Measurements from ENCODE around the gene ROPN1B.

ROPN1B gene

DNA sequence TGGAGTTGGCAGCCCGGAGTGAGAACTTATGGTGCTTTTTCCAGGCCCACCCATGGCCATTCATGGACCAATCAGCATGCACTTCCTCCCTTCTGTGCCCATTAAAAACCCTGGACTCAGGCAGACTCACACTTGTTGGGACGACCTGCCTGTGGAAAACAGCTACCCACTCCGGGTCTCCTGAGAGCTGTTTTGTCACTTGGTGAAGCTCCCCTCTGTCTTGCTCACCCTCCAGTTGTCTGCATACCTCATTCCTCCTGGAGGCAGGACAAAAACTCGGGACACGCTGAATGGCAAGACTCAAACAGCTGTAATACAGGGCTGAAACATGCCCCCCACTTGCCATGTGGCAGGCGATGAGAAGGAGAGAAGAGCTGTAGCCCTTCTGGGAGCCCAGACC is 35.2 kb downstream of the ROPN1B start:
- H3K4me2 ChIP-seq (ENCODE audit: low read length), result no peak overlapping the region
- H3K79me2 ChIP-seq (ENCODE audit: low read length), result no peaks in the 10 kb centered on the region
- H3K36me3 ChIP-seq (replicated peaks; ENCODE audit: low read depth, low read length), result no peaks in the 10 kb centered on the region
- H3K4me1 ChIP-seq (ENCODE audit: low read length), result no peaks in the 10 kb centered on the region
- no peaks in the 10 kb centered on the region for H3K9me3 ChIP-seq (ENCODE audit: insufficient read depth, low read length)
- H4K20me1 ChIP-seq (ENCODE audit: insufficient read depth, low read length), result no peaks in the 10 kb centered on the region
- TF ChIP-seq EZH2phosphoT487 (IDR thresholded peaks at IDR 0.05; ENCODE audit: low read depth), result no peak
- TF ChIP-seq, protein P1, sequence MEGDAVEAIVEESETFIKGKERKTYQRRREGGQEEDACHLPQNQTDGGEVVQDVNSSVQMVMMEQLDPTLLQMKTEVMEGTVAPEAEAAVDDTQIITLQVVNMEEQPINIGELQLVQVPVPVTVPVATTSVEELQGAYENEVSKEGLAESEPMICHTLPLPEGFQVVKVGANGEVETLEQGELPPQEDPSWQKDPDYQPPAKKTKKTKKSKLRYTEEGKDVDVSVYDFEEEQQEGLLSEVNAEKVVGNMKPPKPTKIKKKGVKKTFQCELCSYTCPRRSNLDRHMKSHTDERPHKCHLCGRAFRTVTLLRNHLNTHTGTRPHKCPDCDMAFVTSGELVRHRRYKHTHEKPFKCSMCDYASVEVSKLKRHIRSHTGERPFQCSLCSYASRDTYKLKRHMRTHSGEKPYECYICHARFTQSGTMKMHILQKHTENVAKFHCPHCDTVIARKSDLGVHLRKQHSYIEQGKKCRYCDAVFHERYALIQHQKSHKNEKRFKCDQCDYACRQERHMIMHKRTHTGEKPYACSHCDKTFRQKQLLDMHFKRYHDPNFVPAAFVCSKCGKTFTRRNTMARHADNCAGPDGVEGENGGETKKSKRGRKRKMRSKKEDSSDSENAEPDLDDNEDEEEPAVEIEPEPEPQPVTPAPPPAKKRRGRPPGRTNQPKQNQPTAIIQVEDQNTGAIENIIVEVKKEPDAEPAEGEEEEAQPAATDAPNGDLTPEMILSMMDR (IDR thresholded peaks at IDR 0.05; ENCODE audit: low read depth, low read length), result no peak
- H3K27ac ChIP-seq (ENCODE audit: low read length), result no peak overlapping the region
- no peaks in the 10 kb centered on the region for H3K27me3 ChIP-seq (ENCODE audit: low read depth, low read length)
- H3K9ac ChIP-seq (ENCODE audit: low read length), result no peak overlapping the region
- H2AFZ ChIP-seq (ENCODE audit: low read depth, low read length), result no peak overlapping the region
- no peak overlapping the region for H3K4me3 ChIP-seq (ENCODE audit: low read length)

DNA sequence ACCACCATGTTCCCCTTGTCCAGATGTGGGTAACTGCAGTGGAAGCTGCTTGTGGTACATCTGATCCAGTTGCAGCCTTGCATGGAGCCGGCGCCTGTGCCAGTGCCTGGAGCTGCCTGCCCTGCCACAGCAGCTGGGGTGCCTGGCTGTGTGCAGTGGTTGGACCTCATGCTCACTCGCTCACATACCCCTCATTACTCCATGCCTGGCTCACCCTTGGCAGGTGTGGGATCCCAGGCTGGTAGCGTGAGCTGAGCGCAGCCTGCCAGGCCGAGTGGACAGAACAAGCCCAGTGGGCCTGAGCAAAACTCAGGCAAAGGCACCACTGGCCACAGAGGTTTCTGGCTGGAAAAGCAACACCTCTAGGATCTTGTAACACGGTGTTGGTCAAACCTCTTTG is 35.7 kb downstream of the ROPN1B start:
- Histone ChIP-seq H3K4me3 (ENCODE audit: low read length) (no peak overlapping the region), H3K27ac (ENCODE audit: low read length) (no peak overlapping the region), H3K79me2 (ENCODE audit: low read length) (no peaks in the 10 kb centered on the region), H4K20me1 (ENCODE audit: insufficient read depth, low read length) (no peaks in the 10 kb centered on the region), H2AFZ (ENCODE audit: low read depth, low read length) (no peak overlapping the region), H3K9me3 (ENCODE audit: insufficient read depth, low read length) (no peaks in the 10 kb centered on the region), H3K36me3 (replicated peaks; ENCODE audit: low read depth, low read length) (no peaks in the 10 kb centered on the region), H3K27me3 (ENCODE audit: low read depth, low read length) (no peaks in the 10 kb centered on the region), H3K9ac (ENCODE audit: low read length) (no peak overlapping the region), H3K4me2 (ENCODE audit: low read length) (no peak overlapping the region), H3K4me1 (ENCODE audit: low read length) (no peaks in the 10 kb centered on the region)
- TF ChIP-seq EZH2phosphoT487 (IDR thresholded peaks at IDR 0.05; ENCODE audit: low read depth), result no peak
- TF ChIP-seq, protein P1 (IDR thresholded peaks at IDR 0.05; ENCODE audit: low read depth, low read length), result no peak

DNA sequence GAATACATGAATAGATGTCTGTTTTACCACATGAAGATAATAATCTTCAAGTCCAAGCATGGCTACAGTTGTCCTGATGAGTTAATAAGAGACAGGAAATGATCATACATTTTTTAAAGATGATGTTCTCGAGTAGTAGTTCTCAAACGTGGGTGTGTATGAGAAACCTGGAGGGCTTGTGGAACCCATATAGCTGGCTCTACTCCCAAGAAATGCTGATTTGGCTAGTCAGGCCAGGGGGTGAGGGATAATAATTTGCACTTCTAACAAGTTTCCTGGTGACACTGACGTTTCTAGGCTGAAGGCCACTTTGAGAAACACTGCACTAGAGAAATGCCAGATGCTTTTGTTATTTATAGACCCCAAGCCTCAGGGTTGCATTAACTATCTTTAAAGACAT is 37.0 kb downstream of the ROPN1B start:
- Histone ChIP-seq H2AFZ (ENCODE audit: low read depth, low read length) (no peak overlapping the region), H3K9me3 (ENCODE audit: insufficient read depth, low read length) (no peaks in the 10 kb centered on the region), H3K36me3 (replicated peaks; ENCODE audit: low read depth, low read length) (no peaks in the 10 kb centered on the region), H4K20me1 (ENCODE audit: insufficient read depth, low read length) (no peaks in the 10 kb centered on the region), H3K4me1 (ENCODE audit: low read length) (no peaks in the 10 kb centered on the region), H3K4me3 (ENCODE audit: low read length) (no peak overlapping the region), H3K9ac (ENCODE audit: low read length) (no peak overlapping the region), H3K79me2 (ENCODE audit: low read length) (no peaks in the 10 kb centered on the region), H3K27ac (ENCODE audit: low read length) (no peak overlapping the region), H3K4me2 (ENCODE audit: low read length) (no peak overlapping the region), H3K27me3 (ENCODE audit: low read depth, low read length) (no peaks in the 10 kb centered on the region)
- TF ChIP-seq EZH2phosphoT487 (IDR thresholded peaks at IDR 0.05; ENCODE audit: low read depth), result no peak
- TF ChIP-seq, protein P1 (IDR thresholded peaks at IDR 0.05; ENCODE audit: low read depth, low read length), result no peak

DNA sequence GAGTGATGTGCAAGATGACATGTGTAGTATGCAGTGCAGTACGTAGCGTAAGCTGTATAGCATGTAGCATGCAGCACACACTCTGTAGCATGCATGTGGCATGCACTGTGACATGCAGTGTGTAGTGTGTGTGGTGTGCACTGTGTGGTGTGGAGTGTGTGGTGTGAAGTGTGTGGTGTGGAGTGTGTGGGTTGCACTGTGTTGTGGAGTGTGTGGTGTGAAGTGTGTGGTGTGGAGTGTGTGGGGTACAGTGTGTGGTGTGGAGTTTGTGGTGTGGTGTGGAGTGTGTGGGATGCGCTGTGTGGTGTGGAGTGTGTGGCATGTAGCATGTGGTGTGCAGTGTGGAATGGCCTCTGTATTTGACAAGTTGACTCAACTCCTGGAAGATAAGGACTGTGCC is 39.2 kb downstream of the ROPN1B start:
- Histone ChIP-seq H3K36me3 (replicated peaks; ENCODE audit: low read depth, low read length) (no peaks in the 10 kb centered on the region), H3K4me2 (ENCODE audit: low read length) (no peak overlapping the region), H3K27ac (ENCODE audit: low read length) (no peak overlapping the region), H2AFZ (ENCODE audit: low read depth, low read length) (no peak overlapping the region), H3K79me2 (ENCODE audit: low read length) (no peaks in the 10 kb centered on the region), H3K4me3 (ENCODE audit: low read length) (no peak overlapping the region), H3K9ac (ENCODE audit: low read length) (no peak overlapping the region), H3K27me3 (ENCODE audit: low read depth, low read length) (no peaks in the 10 kb centered on the region), H3K4me1 (ENCODE audit: low read length) (no peaks in the 10 kb centered on the region), H3K9me3 (ENCODE audit: insufficient read depth, low read length) (no peaks in the 10 kb centered on the region), H4K20me1 (ENCODE audit: insufficient read depth, low read length) (no peaks in the 10 kb centered on the region)
- TF ChIP-seq EZH2phosphoT487 (IDR thresholded peaks at IDR 0.05; ENCODE audit: low read depth), result no peak
- TF ChIP-seq, protein P1 (IDR thresholded peaks at IDR 0.05; ENCODE audit: low read depth, low read length), result no peak

All from OCI-LY3 (cell line).